Stimulated activated naive CD4-positive, alpha-beta T cell treated with Interleukin-2 at 50 U/mL for 16 hours (primary cell): ENCODE data around the gene RUSF1.
A peak's percentile ranks its signal among the peaks of the same experiment; 100 is the strongest.

Source experiments
- DNase-seq: peaks from one replicate; lab custom pipeline; 2025; lab: John Stamatoyannopoulos, UW

Gene RUSF1

DNA sequence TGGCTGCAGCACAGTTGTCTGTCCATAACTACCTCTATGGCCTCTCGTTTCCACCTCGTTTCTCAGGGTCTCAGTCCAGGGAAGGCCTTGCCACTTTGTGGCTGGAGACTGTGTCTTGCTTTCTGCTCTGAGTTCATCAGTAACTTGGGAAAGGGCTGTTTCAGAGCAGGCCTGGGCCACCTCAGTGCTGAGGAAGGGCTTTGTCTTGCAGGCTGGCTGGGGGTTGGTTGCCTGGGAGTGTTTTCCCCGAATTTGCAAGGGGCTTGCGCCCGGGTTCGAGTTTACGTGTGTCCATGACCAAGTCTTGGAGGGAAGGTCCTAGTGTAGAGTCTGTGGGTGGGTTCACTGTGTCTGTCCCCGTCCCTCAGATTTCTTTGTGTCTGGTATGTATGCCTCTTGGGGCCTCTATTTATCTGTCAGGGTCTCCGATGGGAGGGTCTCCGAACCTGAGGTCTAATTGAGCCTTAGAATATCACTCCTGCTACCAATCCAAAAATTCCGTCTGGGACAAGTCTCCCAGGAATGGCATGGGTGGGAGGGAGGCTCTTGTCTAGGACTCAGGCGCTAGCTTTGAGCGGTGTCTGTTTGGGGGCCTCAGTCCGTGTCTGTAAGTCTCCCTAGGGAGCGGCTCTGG lies 36.8 kb downstream of the RUSF1 start:
- DNase-seq = no peak

DNA sequence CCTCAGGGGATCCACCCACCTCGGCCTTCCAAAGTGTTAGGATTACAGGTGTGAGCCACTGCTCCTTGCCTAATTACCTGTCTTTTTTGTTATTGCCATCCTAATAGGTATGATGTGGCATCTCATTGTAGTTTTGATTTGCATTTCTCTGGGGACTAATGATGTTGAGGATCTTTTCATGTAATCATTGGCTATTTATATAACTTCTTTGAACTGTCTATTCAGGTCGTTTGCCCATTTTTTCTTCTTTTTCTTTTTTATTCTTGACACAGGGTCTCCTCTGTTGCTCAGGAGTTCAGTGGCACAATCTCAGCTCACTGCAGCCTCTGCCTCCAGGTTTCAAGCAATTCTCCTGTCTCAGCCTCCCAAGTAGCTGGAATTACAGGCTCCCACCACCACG lies 37.6 kb downstream of the RUSF1 start:
- no peak for DNase-seq

DNA sequence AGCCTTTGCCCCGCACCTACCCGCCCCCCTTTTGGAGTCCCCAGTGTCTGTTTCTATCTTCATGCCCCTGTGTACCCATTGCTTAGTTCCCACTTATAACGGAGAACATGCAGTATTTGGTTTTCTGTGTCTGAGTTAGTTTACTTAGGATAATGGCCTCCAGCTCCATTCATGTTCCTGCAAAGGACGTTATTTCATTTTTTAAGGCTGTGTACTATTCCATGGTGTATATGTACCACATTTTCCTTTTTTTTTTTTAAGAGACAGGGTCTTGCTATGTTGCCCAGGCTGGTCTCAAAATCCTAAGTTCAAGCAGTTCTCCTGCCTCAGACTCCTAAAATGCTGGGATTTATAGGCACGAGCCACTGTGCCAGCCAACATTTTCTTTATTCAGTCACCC lies 40.3 kb downstream of the RUSF1 start:
- DNase-seq = no peak

DNA sequence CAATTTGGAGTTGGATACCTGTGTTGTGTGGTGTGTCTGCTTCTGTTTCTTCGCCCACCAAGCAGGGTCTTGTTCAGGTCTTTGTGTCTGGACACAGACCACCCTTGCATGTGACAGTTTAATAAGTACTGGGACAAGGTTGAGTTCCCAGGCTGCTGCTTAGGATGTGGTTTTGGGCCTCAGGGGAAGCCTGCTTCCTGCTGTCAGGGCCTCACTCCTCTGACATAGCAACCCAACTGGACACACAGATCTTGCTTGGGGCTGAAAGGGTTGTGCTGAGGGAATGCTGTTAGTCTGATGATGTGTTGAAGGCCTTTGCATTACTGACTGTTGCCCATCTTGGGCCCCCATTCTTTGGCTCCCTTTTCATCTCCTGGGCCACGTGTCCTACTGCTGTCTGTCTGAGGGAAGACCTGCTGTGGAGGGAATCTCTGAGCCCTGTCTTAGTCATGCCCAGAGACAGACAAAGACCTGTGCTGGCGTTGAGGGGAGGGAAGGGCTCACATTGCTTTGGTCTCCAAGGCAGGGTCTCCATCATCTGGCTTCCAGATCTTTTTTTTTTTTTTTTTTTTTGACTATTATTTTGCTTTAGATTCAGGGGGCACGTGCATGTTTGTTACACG lies 40.9 kb downstream of the RUSF1 start:
- DNase-seq = no peak

DNA sequence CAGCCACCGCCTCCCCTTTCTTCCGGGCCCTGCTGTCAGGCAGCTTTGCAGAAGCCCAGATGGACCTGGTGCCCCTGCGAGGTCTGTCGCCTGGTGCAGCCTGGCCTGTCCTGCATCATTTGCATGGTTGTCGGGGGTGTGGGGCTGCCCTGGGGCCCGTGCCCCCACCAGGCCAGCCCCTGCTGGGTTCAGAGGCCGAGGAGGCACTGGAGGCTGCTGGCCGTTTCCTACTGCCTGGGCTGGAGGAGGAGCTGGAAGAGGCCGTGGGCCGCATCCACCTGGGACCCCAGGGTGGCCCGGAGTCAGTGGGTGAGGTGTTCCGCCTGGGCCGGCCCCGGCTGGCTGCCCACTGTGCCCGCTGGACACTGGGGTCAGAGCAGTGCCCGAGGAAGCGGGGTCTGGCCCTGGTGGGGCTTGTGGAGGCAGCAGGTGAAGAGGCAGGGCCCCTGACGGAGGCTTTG lies 41.8 kb downstream of the RUSF1 start:
- DNase-seq = no peak

DNA sequence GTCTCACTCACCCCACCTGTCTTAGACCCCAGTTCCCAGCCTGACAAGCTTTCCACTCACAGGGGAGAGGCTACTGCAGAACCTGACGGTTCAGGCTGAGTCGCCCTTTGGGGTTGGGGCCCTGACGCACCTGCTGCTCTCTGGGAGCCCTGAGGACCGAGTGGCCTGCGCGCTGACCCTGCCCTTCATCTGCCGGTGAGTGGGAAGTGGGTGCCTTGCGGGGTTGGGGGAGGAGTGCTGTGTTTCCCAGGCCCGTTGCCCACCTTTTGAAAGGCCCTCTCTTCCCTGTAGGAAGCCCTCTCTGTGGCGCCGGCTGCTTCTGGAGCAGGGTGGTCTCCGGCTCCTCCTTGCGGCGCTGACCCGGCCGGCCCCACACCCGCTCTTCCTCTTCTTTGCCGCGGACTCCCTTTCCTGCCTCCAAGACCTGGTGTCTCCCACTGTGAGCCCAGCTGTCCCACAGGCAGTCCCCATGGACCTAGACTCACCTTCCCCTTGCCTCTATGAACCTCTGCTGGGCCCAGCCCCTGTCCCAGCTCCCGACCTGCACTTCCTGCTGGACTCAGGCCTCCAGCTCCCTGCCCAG lies 42.3 kb downstream of the RUSF1 start:
- DNase-seq = no peak

DNA sequence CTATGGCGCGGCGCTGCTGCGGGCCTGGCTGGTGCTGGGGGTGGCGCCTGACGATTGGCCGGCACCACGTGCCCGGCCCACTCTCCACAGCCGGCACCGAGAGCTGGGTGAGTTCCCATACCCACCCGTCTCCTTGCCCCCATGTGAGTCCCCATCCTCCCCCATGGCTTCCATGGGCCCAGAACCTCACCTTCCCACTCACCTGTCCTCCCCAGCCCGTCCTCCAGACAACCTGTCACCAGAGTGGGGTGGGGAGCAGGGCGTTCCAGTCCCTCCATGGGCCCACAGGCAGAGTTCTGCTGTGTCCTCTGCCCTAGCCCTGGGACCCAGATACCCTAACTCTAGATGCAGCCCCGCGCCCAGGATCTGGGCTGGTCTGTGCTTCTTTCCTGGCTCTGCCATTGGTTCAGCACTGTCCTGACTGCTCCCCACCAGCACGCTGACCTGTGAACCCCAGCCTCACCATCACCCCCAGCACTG lies 43.4 kb downstream of the RUSF1 start:
- no peak for DNase-seq

DNA sequence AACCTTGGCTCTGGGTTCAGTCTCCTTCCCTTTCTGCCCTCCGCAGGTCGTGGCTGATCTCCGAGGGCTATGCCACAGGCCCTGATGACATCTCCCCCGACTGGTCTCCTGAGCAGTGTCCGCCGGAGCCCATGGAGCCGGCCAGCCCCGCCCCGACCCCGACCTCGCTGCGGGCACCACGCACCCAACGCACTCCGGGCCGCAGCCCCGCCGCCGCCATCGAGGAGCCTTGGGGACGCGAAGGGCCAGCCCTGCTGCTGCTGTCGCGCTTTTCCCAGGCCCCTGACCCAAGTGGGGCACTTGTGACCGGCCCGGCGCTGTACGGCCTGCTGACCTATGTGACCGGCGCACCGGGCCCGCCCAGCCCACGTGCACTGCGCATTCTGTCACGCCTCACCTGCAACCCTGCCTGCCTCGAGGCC lies 43.8 kb downstream of the RUSF1 start:
- DNase-seq = no peak

DNA sequence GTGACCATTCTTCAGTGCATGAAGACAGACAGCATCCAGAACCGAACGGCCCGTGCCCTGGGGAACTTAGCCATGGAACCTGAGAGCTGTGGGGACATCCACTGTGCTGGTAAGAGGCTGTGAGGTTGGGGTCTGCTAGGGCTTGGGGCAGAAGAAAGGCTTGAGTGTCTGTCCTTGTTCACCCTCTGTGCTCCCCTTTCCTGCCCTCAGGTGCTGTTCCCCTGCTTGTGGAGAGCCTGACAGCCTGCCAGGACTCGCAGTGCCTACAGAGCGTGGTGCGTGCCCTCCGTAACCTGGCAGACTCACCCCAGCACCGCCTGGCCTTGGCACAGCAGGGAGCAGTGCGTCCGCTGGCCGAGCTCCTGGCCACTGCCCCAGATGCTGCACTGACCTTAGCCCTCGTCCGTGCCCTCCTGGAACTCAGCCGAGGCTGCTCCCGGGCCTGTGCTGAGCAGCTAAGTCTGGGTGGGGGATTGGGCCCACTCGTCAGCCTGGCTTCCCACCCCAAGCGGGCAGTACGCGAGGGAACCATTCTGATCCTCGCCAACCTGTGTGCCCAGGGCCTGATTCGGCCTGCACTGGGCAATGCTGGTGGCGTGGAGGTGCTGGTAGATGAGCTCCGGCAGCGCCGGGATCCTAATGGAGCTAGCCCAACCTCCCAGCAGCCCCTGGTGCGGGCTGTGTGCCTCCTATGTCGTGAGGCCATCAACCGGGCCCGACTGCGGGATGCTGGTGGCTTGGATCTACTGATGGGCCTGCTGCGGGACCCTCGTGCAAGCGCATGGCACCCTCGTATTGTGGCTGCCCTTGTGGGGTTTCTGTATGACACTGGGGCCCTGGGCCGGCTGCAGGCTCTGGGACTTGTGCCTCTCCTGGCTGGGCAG lies 46.0 kb downstream of the RUSF1 start:
- no peak for DNase-seq

DNA sequence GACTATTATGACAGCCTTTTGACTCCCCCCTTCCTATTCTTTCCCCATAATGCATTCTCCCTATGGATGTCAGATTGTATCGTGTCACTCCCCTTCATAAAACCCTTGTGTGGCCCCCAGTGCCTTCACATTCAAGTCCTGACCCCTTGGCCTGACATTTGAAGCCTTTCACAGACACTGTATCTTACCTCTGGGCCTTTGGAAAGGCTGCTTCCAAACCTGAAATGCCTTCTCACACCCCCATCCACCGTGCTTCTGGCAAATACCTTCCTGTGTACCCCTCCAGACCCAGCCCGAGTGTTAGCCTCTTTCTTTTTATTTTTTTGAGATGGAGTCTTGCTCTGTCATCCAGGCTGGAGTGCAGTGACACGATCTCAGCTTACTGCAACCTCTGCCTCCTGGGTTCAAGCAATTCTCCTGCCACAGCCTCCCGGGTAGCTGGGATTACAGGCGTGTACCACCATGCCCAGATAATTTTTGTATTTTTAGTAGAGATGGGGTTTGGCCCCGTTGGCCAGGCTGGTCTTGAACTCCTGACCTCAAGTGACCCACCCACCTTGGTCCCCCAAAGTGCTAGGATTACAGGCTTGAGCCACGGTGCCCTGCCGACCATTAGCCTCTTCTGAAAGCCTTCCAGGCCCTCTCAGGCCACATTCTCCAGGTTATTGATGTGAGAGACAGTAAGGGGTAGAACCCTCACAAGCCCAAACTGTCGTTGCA lies 46.8 kb downstream of the RUSF1 start:
- no peak for DNase-seq

DNA sequence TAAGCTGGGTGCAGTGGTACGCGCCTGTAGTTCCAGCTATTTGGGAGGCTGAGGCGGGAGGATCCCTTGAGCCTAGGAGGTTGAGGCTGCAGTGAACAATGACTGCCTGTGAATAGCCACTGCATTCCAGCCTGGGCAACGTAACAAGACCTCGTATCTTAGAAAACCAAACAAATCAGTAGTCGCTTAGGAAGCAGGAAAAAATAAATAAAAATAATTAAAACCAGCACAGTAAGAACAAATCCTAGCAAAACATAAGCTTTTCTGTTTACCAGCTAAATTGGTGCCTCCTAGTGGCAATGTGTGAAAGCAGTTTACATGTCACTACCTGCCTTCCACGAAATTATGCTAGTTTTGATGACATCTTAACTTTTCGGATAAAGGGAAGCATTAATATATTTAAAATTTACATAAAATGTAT lies 47.6 kb downstream of the RUSF1 start:
- no peak for DNase-seq

DNA sequence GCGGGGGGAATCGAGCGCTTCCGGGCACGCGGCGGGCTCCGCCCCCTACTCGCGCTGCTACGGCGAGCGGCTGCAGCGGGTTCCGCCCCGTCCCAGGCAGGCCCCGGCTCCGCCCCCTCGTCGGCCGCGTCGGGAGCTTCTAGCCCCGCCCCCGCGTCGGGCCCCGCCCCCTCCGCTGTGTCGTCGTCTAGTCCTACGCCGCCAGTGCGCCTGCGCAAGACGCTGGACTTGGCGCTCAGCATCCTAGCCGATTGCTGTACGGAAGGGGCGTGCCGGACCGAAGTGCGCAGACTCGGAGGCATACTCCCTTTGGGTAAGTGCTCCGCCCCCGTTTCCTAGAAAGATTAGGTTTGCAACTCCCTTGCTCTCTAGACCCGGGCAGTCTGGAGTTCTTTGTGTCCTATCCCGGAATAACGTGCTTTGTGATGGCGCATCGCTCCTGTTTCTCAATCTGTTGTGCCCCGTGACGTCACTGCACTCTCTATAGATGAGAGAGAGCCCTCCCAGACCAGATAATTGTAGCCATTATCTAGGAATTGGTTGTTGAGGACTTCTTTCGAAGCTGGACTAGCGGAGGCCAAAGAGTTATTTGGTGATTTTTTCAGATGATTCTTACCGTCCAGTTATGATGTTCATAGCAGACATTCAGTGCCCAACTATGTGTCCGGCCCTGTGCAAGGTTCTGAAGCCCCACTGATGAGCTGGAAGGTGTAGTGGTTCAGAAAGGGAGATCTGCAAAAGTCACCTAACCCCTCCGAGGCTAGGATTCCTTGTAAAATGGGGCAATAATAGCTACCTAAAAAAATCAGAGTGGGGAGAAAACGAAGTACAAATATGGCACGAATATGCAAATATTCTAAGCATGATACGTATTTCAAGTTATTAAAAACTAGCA lies 48.3 kb downstream of the RUSF1 start:
- peak; percentile 100 for DNase-seq

DNA sequence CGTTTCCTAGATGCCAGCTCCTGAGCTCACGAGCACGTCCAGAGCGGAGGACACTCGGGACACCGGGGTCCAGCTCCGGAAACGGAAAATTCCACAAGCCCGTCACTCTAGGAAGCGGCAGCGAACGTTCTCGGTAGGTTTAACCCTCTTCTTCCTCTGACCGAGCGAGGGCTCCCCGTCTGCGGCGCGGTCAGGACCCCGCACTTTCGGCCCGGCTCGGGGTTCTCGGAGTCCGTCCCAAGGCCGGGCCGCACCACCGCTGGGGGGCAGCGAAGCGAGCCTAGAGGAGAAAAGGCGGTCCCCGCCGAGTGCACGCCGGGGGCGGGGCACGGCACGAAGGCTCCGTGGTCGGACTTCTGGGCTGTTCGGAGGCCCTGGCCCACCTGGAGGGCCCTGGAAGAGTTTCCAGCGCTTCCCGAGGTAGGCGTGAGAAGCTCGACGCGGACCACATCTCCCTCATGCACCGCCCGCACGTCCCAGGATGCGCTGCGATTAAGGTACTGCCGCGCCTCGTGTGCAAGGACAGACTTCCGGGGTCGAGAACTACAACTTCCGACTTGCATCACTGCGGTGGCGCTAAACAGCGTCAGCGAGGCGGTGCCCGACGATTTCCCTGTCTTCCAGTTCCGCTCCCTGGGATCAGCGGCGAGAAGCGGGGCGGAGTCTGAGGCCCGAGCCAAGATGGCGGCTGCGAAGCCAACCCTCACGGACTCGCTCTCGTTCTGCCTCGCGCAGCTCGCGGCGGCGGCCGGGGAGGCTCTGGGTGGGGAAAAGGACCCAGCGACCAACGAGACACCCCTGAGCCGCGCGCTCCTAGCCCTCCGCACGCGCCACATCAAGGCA lies 49.1 kb downstream of the RUSF1 start, which contains the start of gene ARMC5:
ARMC5 (plus strand) TSS at position 658 of the 843 bp plus-strand sequence; CDS start at position 682, 24 bp downstream.
- DNase-seq = peak; percentile 98

DNA sequence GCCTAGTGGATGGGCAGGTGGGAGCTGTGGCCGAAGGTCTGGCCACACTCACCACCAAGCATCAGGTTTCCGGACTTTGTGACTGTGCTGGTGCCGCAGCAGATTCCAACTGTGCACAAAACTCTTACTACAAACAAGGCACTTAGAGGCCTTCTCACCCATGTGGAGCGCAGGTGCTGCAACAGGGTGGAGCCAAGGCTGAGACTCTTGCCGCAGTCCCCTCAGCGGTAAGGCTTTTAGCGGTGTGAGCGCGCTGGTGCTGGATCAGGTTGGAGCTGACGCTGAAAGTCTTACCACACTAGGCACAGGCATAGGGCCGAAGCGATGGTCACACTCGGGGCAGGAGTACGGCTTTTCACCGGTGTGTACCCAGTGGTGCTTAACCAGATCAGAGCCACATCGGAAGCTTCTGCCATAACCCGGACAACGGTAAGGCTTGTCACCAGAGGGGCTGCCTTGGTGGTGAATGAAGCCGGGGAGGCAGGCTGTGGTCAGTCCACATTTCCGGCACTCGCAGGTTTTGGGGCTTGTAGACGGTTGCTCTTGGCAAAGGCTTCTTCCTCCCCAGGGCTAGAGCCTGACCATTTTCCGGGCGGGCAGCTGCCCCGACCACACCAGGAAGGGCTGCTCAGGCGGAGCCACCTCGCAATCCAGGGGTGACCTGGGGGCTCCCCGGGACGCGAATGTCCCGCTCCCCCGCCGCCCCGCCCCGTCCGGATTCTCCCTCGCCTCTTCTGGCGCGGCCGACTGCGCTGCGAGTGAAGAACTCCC lies 49.9 kb downstream of the RUSF1 start:
- peak; percentile 52 for DNase-seq

DNA sequence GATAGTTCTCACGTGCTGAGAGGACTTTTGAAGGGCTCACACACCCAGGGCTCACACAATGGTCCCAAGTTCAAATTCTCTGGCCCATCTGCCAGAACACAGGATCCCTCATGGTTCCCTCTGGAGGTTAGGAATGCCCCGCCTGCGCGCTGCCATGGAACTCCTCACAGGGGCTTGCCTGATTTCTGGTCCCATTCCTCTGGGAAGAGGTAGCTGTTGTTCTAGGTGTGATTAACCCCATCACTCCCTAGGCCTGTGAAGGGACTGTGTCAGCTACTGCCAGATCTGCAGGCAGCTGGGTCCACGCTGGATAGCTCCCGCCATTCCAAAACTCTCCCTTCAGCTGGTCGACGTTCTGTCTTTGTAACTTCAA lies 51.2 kb downstream of the RUSF1 start:
- no peak for DNase-seq

DNA sequence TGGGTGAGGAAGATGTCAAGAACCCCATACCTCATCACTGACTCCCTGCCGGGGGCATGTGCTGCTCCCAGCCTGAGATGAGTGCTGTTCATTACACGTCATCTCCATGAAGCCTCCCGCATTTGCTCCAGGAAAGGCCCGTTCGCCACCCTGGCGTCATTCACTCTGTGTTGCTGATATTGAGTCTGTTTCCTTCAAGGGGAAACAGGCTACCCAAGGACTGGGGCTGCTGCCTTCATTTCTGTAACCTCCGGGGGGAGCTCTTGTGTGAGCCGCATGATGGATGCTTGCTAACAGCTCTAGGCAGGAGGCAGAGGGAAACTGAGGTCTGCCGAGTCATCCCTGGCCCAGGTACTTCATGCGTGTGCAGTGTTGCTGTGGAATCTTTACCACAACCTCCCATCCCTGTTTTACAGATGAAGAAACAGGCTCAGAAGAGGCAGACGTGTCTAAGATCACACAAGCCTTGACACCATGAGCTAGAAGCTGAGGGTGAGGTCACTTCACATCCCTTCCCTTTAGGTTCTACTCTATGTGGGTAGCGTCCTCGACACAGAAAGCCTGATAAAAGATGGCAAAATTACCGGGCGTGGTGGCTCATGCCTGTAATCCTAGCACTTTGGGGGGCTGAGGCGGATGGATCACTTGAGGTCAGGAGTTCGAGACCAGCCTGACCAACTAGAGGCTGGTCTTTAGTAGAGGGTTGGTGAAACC lies 52.4 kb downstream of the RUSF1 start:
- no peak for DNase-seq

DNA sequence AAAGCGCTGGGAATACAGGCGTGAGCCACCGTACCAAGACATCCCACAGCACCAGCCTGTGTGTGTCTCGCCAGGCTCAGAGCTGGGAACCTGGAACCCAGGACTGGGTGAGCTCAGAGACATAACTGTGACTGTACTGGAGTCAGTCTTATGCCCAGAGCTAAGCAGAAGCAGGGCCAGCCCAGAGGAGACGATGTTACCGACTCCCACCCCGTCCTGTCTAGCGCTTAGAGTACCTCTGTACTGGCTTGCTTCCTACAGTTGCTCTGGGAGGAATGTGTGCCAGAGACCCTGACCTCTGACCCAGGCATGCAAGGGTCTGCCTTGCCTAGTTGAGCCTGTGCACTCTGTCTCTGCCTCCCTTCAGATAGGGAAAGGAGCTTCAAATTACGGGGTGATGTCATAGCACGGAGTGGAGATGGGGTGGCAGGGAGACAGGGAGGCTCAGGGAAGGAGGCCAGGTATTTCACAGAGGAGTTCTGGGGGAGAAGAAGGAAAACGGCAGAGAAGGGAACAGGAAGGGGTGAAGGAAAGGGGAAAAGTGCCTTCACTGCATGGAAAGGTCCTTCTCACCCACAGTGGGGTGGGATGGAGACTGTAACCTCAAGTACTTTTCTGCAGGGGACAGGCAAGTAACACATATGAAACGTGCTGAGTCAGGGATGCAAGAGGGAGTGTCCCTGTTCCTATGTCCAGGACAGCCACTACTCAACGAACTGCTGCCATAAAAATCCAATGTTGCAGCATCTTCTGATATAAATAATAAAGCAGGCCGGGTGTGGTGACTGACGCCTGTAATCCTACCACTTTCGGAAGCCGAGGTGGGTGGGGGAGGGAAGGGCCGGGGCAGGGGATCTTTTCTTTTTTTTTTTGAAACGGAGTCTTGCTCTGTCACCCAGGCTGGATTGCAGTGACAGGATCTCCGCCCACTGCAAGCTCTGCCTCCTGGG lies 54.7 kb downstream of the RUSF1 start:
- no peak for DNase-seq
